Right lobe of liver (tissue), 6 donors: ENCODE results near the gene AFAP1. TPM values are rescaled to one million over a fixed set of nuclear protein-coding genes. Genes with fewer than 3 reads are reported as not detected.

Source experiments
- ATAC-seq, 4 donors: fragments of 200-7000 bp; cut with Tn5 transposase; one replicate each; pipeline ENCODE4 v1.9.1; 2020; ENCODE audit warnings: mild to moderate bottlenecking in 4 of 4, moderate library complexity in 4 of 4
- DNase-seq, 3 donors: peaks; one replicate each; pipeline ENCODE4 v3.0.0-alpha.2; 2020
- H3K27ac ChIP-seq, 3 donors: fragments of 200-600 bp; one replicate each; pipeline ENCODE4 v1.8.0; 2022
- H3K27me3 ChIP-seq, 2 donors: fragments of 200-600 bp; one replicate each; pipeline ENCODE4 v1.8.0; 2022
- H3K36me3 ChIP-seq, 4 donors: fragments of 200-600 bp; sonication (generic) in 1 of 4; one replicate each; pipeline versions ENCODE4 v1.5.1 to v1.8.0; 2017 to 2022; ENCODE audit warnings: control low read depth in 1 of 4
- H3K4me1 ChIP-seq, 4 donors: fragments of 200-600 bp; sonication (generic) in 1 of 4; one replicate each; pipeline versions ENCODE4 v1.5.1 to v1.8.0; 2017 to 2022; ENCODE audit warnings: control low read depth in 1 of 4
- H3K4me3 ChIP-seq, 3 donors: fragments of 200-600 bp; one replicate each; pipeline ENCODE4 v1.8.0; 2022
- H3K9me3 ChIP-seq, 4 donors: fragments of 200-600 bp; sonication (generic) in 1 of 4; one replicate each; pipeline versions ENCODE4 v1.5.1 to v1.8.0; 2017 to 2022; ENCODE audit warnings: control low read depth in 1 of 4
- CTCF ChIP-seq, 4 donors: fragments of 200-600 bp in 3 of 4; fragments of 450-650 bp in 1 of 4; IDR thresholded peaks; one replicate each; pipeline versions ENCODE4 v1.5.1 to v1.8.0; 2016 to 2022; ENCODE audit warnings: antibody characterized with exemption in 4 of 4, mild to moderate bottlenecking in 2 of 4
- POLR2A ChIP-seq: fragments of 450-650 bp; IDR thresholded peaks from one replicate; pipeline ENCODE4 v1.6.1; 2017; ENCODE audit warnings: antibody characterized with exemption, mild to moderate bottlenecking
- WGBS: methylation state at CpG from one replicate; pipeline ENCODE4 v1.1.6; 2018; ENCODE audit warnings: low coverage, low lambda C conversion rate; ENCODE audit not compliant: insufficient coverage; ENCODE audit errors: missing lambda C conversion rate; 5-methylcytosine and 5-hydroxymethylcytosine counted together
- intact Hi-C, 2 donors: fragments of 100-400 bp; cut with DNase I; formaldehyde crosslinking; loops; one replicate each; pipeline versions ENCODE4 v1.11.2 to v1.14.1; 2022
- total RNA-seq, 6 experiments: library from RNA; depleted of rRNA in 2 of 6; stranded (reverse); fragments of >200 nt in 2 of 6; fragmentation: NEBNext Ultra II Directional in 3 of 6; extraction: Animal tissue kit (Norgen Biotek cat#: 25700) in 3 of 6; gene quantifications; one replicate each; pipeline versions ENCODE4 v1.1.0 to v1.2.4, GENCODE V29; 2016 to 2023
- donor health status: DM: no; HTN: yes; CAD: no.
- donor health status: DM: no; HTN: no; CAD: no.
- donor health status: DM: no; HTN: no; CAD: no.
- donor health status: DM: no; HTN: yes; CAD: no.
- donor health status: DM: no; HTN: yes; CAD: no.

The AFAP1 gene
- total RNA-seq, 6 experiments from 2014 or later = 0.95 to 3.1 (median 1.9) TPM

- 66% methylated on average over 10 of the region's 13 CpGs for WGBS
- Histone ChIP-seq H3K4me1 (no peaks in the 10 kb centered on the region), H3K27me3 (no peaks in the 10 kb centered on the region), H3K4me3 (no peak overlapping the region), H3K36me3 (no peaks in the 10 kb centered on the region), H3K27ac (no peak overlapping the region), H3K9me3 (no peaks in the 10 kb centered on the region)
- ATAC-seq (peak in 3 of 4 donors; percentile 24 to 44 (median 32)), DNase-seq (peak in 1 of 3 donors; percentile 42)
- intact Hi-C loops = no loop called here
- TF ChIP-seq POLR2A (no peak), CTCF (IDR thresholded peaks at IDR 0.05) (peak; percentile 13 to 41 (median 25))
These were observed 169.2 kb downstream of the AFAP1 start for GRCh38 chr4:7770224-7771050.

GRCh38 chr4:7769396-7770223 lies 170.1 kb downstream of the AFAP1 start:
- ATAC-seq (no peak), DNase-seq (peak in 1 of 3 donors; percentile 38)
- 72% methylated on average over 12 of the region's 20 CpGs for WGBS
- Histone ChIP-seq H3K4me3 (no peak overlapping the region), H3K27me3 (no peaks in the 10 kb centered on the region), H3K27ac (no peak overlapping the region), H3K36me3 (no peaks in the 10 kb centered on the region), H3K4me1 (no peaks in the 10 kb centered on the region), H3K9me3 (no peaks in the 10 kb centered on the region)
- intact Hi-C loops = no loop called here
- TF ChIP-seq CTCF (IDR thresholded peaks at IDR 0.05) (no peak), POLR2A (no peak)

GRCh38 chr4:7768736-7769135 lies 170.9 kb downstream of the AFAP1 start:
- ATAC-seq (no peak), DNase-seq (peak in 1 of 3 donors; percentile 40)
- Histone ChIP-seq H3K36me3 (no peaks in the 10 kb centered on the region), H3K27ac (no peak overlapping the region), H3K4me1 (no peaks in the 10 kb centered on the region), H3K27me3 (no peaks in the 10 kb centered on the region), H3K9me3 (no peaks in the 10 kb centered on the region), H3K4me3 (no peak overlapping the region)
- no peak for TF ChIP-seq POLR2A
- TF ChIP-seq CTCF (IDR thresholded peaks at IDR 0.05) = no peak
- 53% methylated on average over 4 of the region's 16 CpGs for WGBS
- intact Hi-C loops = no loop called here

- intact Hi-C loops = no loop called here
- TF ChIP-seq POLR2A = no peak
- TF ChIP-seq CTCF (IDR thresholded peaks at IDR 0.05) = no peak
- ATAC-seq = no peak
- H3K4me3 ChIP-seq = no peak overlapping the region
- no peaks in the 10 kb centered on the region for H3K4me1 ChIP-seq
- H3K27me3 ChIP-seq = no peaks in the 10 kb centered on the region
- H3K27ac ChIP-seq = no peak overlapping the region
- peak in 1 of 3 donors; percentile 46 for DNase-seq
- WGBS = 42% methylated on average over 2 of the region's 13 CpGs
- H3K9me3 ChIP-seq = no peaks in the 10 kb centered on the region
- H3K36me3 ChIP-seq = no peaks in the 10 kb centered on the region
These were observed 171.7 kb downstream of the AFAP1 start for GRCh38 chr4:7767966-7768365.
